HCT116 (cell line): ENCODE measurements around the gene MAPK7. TPM values are rescaled to one million over a fixed set of nuclear protein-coding genes. Genes with fewer than 3 reads are reported as not detected.

Experiments used
- ATAC-seq: fragments of 200-7000 bp; cut with Tn5 transposase; 2 replicates; pipeline ENCODE4 v1.9.1; 2020; ENCODE audit warnings: mild to moderate bottlenecking, moderate library complexity
- BruUV-seq: library from RNA; stranded (reverse); fragments of 400-500 nt; replicated peaks from 2 replicates; lab custom pipeline; 2021; lab: Mats Ljungman, UMichigan
- CTCF ChIA-PET: fragments of 300-600 bp; sonication (Branson Sonifier 250); formaldehyde crosslinking; loops from one replicate; lab custom pipeline; 2021; ENCODE audit warnings: antibody characterized with exemption; lab: Charles Lee
- POLR2A ChIA-PET: fragments of 300-600, 350-600 bp; sonication (Branson Sonifier 250); formaldehyde crosslinking; loops from one replicate; lab custom pipeline; 2021; ENCODE audit warnings: antibody characterized with exemption; lab: Charles Lee
- RAD21 ChIA-PET, 2 experiments: fragments of 300-600 bp; sonication (Branson Sonifier 250); formaldehyde crosslinking; loops; one replicate each; lab custom pipeline; 2023; ENCODE audit warnings: low total read pairs in 2 of 2; ENCODE audit not compliant: uncharacterized antibody in 2 of 2, unreplicated experiment in 2 of 2, low non-redundant PET in 1 of 2; lab: Charles Lee
- DNase-seq: peaks from one replicate; pipeline ENCODE4 v3.0.0-alpha.2; 2010; ENCODE audit warnings: low read depth, low spot score
- H2AFZ ChIP-seq: fragments of 200-600 bp; shearing (Covaris generic), sonication (generic); 2 replicates; pipeline ENCODE4 v1.6.1; 2017; ENCODE audit warnings: low read depth, mixed run types, mixed read lengths, antibody characterized with exemption, low read length; ENCODE audit not compliant: poor library complexity, severe bottlenecking
- H3K27ac ChIP-seq: 2 replicates; pipeline ENCODE4 v1.5.1; 2012; ENCODE audit warnings: low read depth, low read length
- H3K27me3 ChIP-seq: fragments of 200-600 bp; sonication (generic); 2 replicates; pipeline ENCODE4 v1.6.1; 2016; ENCODE audit warnings: mixed run types, low read length, mixed read lengths; ENCODE audit not compliant: insufficient read depth
- H3K36me3 ChIP-seq, 2 experiments: fragments of 200-500 bp in 1 of 2; fragments of 200-600 bp in 1 of 2; sonication (Bioruptor generic) in 1 of 2; sonication (generic) in 1 of 2; 2 replicates each; pipeline versions ENCODE4 v1.5.1 to v1.6.1; 2014 to 2016; ENCODE audit warnings: low read length in 2 of 2, inconsistent platforms in 1 of 2, mixed read lengths in 1 of 2, mixed run types in 1 of 2; ENCODE audit not compliant: insufficient read depth in 2 of 2, control insufficient read depth in 1 of 2
- H3K4me1 ChIP-seq, 2 experiments: fragments of 200-600 bp in 1 of 2; sonication (generic) in 1 of 2; 2 replicates each; pipeline versions ENCODE4 v1.5.1 to v1.6.1; 2012 to 2017; ENCODE audit warnings: low read length in 2 of 2, inconsistent platforms in 1 of 2, mild to moderate bottlenecking in 1 of 2, mixed read lengths in 1 of 2, mixed run types in 1 of 2, moderate library complexity in 1 of 2; ENCODE audit not compliant: insufficient read depth in 2 of 2, control insufficient read depth in 1 of 2
- H3K4me2 ChIP-seq: fragments of 200-600 bp; sonication (generic); 2 replicates; pipeline ENCODE4 v1.6.1; 2017; ENCODE audit warnings: mixed run types, low read length, mixed read lengths
- H3K4me3 ChIP-seq, 2 experiments: fragments of 200-600 bp in 1 of 2; sonication (generic) in 1 of 2; replicated peaks in 1 of 2; 2 replicates each; pipeline ENCODE4 v1.5.1; 2011 to 2016; ENCODE audit warnings: low read length in 2 of 2, control low read depth in 1 of 2, low read depth in 1 of 2, mild to moderate bottlenecking in 1 of 2, mixed read lengths in 1 of 2, mixed run types in 1 of 2
- H3K79me2 ChIP-seq: fragments of 200-600 bp; sonication (generic); 2 replicates; pipeline ENCODE4 v1.6.1; 2017; ENCODE audit warnings: mild to moderate bottlenecking, mixed run types, low read length, moderate library complexity, mixed read lengths; ENCODE audit not compliant: insufficient read depth
- H3K9ac ChIP-seq: fragments of 200-600 bp; sonication (generic); 2 replicates; pipeline ENCODE4 v1.6.1; 2016; ENCODE audit warnings: low read length, mixed read lengths
- H3K9me2 ChIP-seq: fragments of 200-600 bp; sonication (generic), shearing (Covaris generic); 2 replicates; pipeline ENCODE4 v1.6.1; 2017; ENCODE audit warnings: mixed run types, mild to moderate bottlenecking, moderate library complexity; ENCODE audit not compliant: insufficient read depth
- H3K9me3 ChIP-seq, 2 experiments: fragments of 200-500 bp in 1 of 2; fragments of 200-600 bp in 1 of 2; sonication (Bioruptor generic) in 1 of 2; sonication (generic) in 1 of 2; 2 replicates each; pipeline ENCODE4 v1.6.1; 2014 to 2017; ENCODE audit warnings: low read length in 2 of 2, mixed read lengths in 2 of 2, inconsistent platforms in 1 of 2, low read depth in 1 of 2, mild to moderate bottlenecking in 1 of 2, mixed run types in 1 of 2, moderate library complexity in 1 of 2; ENCODE audit not compliant: control insufficient read depth in 1 of 2, insufficient read depth in 1 of 2
- H4K20me1 ChIP-seq: fragments of 200-600 bp; sonication (generic), shearing (Covaris generic); 2 replicates; pipeline ENCODE4 v1.6.1; 2017; ENCODE audit warnings: mixed run types, mild to moderate bottlenecking, moderate library complexity; ENCODE audit not compliant: insufficient read depth
- POLR2AphosphoS5 ChIP-seq: IDR thresholded peaks from 2 replicates; pipeline ENCODE4 v1.6.1; 2011; ENCODE audit warnings: mild to moderate bottlenecking, low read depth, low read length, moderate library complexity
- SRF ChIP-seq: IDR thresholded peaks from 2 replicates; pipeline ENCODE4 v1.6.1; 2012; ENCODE audit warnings: low read depth
- intact Hi-C: fragments of 100-400 bp; cut with micrococcal nuclease; formaldehyde crosslinking; loops from 2 replicates; pipeline ENCODE4 v1.10.0; 2022
- total RNA-seq: library from RNA; stranded (reverse); gene quantifications from one replicate; pipeline ENCODE4 v1.2.1, GENCODE V29; 2021; ENCODE audit not compliant: unreplicated experiment
- TF ChIP-seq, protein P1 (sequence below): IDR thresholded peaks from 2 replicates; pipeline ENCODE4 v1.6.1; 2012; ENCODE audit warnings: low read depth
- TF ChIP-seq, protein P2 (sequence below): IDR thresholded peaks from 2 replicates; pipeline ENCODE4 v1.6.1; 2011; ENCODE audit warnings: mild to moderate bottlenecking, low read length, moderate library complexity; ENCODE audit not compliant: insufficient replicate concordance; ENCODE audit errors: extremely low read depth

MAPK7 gene
- total RNA-seq, 1 experiment from 2014 or later, result 15.3 TPM

DNA sequence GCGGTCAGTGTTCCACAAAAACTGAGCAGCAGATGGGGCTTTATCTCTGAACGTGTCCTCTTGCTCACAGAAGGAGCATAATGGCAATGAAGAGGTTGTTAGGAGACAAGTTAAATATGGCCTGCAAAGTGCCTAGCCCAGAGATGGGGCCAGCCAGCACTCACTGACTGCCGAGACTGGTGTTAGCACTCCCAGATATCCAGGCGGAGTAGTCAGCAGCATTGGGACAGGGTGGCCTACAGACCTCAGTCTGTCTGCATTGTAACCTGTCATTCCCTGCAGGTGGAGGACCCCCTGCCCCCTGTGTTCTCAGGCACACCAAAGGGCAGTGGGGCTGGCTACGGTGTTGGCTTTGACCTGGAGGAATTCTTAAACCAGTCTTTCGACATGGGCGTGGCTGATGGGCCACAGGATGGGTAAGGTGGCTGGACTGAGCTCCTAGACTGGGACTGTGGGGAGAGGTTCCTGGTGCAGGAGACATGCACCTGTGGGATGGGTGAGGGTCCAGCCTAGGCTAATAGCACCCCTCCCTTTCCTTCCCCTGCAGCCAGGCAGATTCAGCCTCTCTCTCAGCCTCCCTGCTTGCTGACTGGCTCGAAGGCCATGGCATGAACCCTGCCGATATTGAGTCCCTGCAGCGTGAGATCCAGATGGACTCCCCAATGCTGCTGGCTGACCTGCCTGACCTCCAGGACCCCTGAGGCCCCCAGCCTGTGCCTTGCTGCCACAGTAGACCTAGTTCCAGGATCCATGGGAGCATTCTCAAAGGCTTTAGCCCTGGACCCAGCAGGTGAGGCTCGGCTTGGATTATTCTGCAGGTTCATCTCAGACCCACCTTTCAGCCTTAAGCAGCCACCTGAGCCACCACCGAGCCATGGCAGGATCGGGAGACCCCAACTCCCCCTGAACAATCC lies 4.5 kb downstream of the MAPK7 start:
- Histone ChIP-seq H3K4me3 (no peak overlapping the region), H3K4me1 (peaks cover 6 to 22% of the 10 kb centered on the region in 2 experiments; a peak in 2 of 4 replicates), H3K36me3 (peaks cover 18 to 26% of the 10 kb centered on the region in 2 experiments; a peak in 3 of 4 replicates), H3K27ac (no peak overlapping the region), H3K9me2 (no peaks in the 10 kb centered on the region), H2AFZ (no peak overlapping the region), H4K20me1 (no peaks in the 10 kb centered on the region), H3K79me2 (no peaks in the 10 kb centered on the region; the same call in 1 of the 2 replicates), H3K27me3 (no peaks in the 10 kb centered on the region), H3K9ac (no peak overlapping the region), H3K4me2 (no peak overlapping the region), H3K9me3 (no peaks in the 10 kb centered on the region)
- ChIA-PET CTCF (no interaction called here), RAD21 (no interaction called here), POLR2A (no interaction called here)
- BruUV-seq, result no TSS peak
- DNase-seq (no peak), ATAC-seq (no peak)
- TF ChIP-seq, protein P1, sequence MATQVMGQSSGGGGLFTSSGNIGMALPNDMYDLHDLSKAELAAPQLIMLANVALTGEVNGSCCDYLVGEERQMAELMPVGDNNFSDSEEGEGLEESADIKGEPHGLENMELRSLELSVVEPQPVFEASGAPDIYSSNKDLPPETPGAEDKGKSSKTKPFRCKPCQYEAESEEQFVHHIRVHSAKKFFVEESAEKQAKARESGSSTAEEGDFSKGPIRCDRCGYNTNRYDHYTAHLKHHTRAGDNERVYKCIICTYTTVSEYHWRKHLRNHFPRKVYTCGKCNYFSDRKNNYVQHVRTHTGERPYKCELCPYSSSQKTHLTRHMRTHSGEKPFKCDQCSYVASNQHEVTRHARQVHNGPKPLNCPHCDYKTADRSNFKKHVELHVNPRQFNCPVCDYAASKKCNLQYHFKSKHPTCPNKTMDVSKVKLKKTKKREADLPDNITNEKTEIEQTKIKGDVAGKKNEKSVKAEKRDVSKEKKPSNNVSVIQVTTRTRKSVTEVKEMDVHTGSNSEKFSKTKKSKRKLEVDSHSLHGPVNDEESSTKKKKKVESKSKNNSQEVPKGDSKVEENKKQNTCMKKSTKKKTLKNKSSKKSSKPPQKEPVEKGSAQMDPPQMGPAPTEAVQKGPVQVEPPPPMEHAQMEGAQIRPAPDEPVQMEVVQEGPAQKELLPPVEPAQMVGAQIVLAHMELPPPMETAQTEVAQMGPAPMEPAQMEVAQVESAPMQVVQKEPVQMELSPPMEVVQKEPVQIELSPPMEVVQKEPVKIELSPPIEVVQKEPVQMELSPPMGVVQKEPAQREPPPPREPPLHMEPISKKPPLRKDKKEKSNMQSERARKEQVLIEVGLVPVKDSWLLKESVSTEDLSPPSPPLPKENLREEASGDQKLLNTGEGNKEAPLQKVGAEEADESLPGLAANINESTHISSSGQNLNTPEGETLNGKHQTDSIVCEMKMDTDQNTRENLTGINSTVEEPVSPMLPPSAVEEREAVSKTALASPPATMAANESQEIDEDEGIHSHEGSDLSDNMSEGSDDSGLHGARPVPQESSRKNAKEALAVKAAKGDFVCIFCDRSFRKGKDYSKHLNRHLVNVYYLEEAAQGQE, result no peak
- TF ChIP-seq, protein P2, sequence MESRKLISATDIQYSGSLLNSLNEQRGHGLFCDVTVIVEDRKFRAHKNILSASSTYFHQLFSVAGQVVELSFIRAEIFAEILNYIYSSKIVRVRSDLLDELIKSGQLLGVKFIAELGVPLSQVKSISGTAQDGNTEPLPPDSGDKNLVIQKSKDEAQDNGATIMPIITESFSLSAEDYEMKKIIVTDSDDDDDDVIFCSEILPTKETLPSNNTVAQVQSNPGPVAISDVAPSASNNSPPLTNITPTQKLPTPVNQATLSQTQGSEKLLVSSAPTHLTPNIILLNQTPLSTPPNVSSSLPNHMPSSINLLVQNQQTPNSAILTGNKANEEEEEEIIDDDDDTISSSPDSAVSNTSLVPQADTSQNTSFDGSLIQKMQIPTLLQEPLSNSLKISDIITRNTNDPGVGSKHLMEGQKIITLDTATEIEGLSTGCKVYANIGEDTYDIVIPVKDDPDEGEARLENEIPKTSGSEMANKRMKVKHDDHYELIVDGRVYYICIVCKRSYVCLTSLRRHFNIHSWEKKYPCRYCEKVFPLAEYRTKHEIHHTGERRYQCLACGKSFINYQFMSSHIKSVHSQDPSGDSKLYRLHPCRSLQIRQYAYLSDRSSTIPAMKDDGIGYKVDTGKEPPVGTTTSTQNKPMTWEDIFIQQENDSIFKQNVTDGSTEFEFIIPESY, result no peak
- TF ChIP-seq SRF, result no peak
- TF ChIP-seq POLR2AphosphoS5, result no peak
- intact Hi-C loops, result no loop called here
